OCI-LY1 (cell line): Measurements from ENCODE around the gene VTI1B.

Experiments used
- CTCF ChIP-seq: fragments of 200-600 bp; sonication (generic), shearing (Covaris generic); IDR thresholded peaks from 2 replicates; pipeline ENCODE4 v1.5.1; 2017; ENCODE audit warnings: mild to moderate bottlenecking, antibody characterized with exemption, low read length, moderate library complexity, mixed read lengths
- EZH2 ChIP-seq: fragments of 200-600 bp; sonication (generic), shearing (Covaris generic); IDR thresholded peaks from 2 replicates; pipeline ENCODE4 v1.8.0; 2017; ENCODE audit warnings: borderline replicate concordance, mixed run types, mild to moderate bottlenecking, antibody characterized with exemption, low read length, moderate library complexity, mixed read lengths

- TF ChIP-seq CTCF (no peak), EZH2 (no peak)
Observed at GRCh38 chr14:67650151-67650550, 24.3 kb downstream of the VTI1B start.
